Measurements from ENCODE around the gene AGAP1.

The AGAP1 gene

DNA sequence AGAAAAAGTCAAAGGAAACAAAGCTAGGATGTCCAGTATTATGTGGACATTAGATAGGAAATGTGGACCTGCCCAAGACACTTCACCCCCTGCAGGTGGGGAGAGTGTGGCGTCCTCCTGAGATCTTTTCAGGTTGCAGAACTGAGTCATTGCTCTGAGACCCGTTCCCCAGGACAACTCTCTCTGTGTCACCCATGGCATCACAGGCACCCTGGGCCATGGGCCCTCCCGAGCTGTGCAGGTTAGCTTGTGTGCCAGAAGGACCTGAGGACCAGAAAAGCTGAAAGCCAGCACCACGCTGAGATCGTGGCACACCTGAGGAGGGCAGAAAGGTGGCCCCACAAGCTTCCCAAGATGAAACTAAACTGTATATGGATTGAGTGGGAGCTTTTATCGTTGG lies 229.5 kb downstream of the AGAP1 start:
- no peak for DNase-seq

DNA sequence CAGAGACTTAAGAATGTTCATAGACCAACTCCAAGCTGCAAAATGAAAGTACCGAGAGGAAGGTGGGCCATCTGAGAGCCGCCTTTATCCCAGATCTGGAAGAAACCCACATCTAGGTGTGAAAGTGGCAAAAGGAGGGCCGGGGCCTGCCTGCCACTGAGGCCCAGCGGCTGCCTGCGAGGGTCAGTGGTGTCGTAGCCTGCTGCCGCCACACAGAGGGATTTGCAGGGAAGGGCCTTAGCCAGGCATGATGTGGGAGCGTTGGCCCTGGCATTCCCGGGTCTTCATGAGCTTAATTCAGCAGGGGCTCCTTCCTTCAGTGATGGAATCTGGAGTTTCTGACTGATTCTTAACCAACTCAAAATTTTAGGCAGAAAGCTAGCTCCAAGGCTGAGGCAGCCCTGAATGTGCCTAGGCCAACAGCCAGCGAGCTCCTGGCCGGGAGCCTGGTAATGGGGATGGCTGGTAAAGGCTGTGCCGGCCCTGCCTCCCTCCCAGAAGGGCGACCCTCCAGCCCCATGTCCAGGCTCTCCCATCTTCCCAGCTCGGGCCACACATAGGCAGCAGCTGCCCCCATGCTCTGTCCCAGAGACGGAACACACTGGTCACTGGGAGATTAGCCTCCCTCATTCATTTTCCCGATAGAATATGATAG lies 230.1 kb downstream of the AGAP1 start:
- no peak for DNase-seq

DNA sequence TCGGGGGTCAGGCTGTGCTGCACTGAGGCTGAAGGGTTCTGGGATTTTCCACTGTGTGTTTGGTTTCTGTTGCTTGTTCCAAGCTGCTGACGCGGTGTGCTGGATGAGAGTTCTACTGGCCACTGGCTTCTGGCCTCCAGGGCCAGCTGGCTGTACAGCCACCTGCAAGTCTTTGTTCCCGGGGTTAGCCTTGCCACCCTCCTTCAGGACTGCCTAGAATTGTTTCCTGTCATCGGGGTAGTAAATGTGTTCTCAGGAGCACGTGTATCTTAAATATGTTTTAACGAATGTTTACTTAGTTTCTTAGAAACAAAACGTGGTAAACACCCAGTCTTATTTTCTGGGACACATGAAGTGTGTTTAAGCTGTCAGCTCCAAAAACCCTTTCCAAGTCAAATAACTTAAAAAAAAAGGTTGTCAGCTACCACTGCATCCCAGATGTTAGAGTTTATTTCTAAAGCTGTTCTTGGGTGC lies 231.2 kb downstream of the AGAP1 start:
- no peak for DNase-seq

DNA sequence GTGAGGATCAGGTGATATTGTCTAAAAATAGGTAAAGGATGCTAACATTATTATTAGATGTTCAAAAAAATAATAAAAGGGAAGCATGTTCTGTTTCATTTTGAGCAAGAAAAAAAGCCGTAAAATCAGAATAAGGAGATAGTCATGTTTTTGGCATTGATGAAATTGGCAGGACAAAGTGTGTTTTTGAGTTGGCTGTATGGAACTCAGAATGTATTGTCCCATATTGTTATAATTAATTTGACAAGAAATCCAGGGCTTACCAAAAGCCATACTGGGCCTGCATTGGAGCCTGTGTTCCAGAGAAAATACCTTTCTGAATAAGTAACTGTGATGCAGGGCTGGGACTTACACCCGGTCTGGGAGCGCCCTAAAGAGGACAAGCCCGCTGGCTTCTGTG lies 232.0 kb downstream of the AGAP1 start:
- DNase-seq: no peak

DNA sequence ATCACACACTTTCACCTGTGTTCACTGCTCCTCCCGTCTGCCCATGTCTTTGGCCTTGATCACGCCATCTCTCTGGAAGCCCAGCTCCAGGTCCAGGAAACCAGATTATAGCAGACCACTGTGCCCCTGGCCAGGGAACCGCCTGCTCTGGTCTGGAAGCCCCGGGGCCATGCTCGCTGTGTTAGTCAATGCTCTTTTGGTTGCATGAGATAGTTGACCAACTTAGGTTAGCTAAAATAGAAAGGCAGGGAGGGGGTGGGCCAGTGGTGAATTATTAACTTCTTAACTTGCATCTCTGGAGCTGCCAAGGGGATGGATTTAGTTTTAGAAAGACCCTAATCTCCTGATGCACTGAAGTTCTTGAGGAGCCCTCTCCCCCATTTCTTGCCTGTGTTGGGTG lies 232.7 kb downstream of the AGAP1 start:
- no peak for DNase-seq

DNA sequence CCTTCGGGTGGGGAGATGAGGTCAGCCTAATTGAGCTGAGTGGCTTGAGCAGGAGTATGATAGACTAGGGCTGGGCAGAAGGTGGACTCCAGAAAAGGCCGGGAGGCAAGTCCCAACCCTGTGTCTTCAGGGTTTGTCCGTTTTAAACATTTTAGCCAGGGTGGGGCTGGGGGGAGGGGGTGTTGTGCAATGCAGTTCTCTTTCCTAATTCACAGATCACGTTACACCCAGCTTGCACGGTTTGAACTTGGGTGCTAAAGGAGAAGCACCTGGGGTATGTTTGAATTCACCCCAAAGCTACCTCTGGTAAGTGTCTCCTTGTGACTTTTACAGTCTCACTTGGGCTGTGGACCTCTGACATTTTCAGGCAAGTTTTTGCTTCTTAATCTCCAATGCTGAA lies 233.3 kb downstream of the AGAP1 start:
- no peak for DNase-seq

DNA sequence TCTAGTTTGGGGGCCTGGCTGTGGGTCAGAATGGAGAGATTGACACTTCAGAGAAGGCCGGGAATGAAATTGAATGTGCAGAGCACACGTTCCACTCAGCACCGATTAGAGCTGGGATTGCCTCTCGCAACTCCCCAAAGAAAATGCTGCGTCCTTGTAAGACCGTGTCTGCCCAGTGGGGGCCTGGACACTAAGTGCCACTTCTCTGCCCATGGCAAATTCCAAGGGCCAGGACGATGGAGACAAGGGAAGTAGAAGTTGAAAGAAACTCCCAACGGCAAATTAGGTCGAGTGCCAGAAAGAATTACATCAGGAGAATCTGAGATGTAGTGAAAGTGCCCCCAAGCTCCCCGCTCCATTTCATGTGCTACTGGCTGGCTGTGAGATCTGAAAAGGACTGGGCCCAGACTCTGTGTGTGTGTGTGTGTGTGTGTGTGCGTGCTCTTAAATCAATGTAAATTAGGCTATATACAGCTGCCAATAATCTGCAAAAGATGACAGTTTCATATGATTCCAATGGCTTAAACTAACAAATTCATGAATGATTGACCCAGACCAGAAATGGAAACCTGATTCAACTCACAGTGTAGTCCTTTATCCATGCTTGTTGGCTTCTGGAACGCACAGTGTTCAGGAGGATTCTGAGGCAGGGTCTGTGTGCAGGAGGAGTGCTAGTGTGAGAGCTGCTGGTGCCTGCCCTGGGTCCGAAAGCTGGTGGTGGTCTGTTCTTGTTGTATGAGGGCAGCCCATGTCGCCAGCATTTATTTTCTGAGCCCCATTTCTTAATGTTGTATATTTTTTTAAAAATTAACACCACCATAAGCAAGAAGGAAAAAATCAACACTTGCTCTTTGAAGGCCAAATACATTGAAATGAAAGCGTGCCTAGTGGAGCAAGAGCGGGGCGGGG lies 234.3 kb downstream of the AGAP1 start:
- DNase-seq: no peak

DNA sequence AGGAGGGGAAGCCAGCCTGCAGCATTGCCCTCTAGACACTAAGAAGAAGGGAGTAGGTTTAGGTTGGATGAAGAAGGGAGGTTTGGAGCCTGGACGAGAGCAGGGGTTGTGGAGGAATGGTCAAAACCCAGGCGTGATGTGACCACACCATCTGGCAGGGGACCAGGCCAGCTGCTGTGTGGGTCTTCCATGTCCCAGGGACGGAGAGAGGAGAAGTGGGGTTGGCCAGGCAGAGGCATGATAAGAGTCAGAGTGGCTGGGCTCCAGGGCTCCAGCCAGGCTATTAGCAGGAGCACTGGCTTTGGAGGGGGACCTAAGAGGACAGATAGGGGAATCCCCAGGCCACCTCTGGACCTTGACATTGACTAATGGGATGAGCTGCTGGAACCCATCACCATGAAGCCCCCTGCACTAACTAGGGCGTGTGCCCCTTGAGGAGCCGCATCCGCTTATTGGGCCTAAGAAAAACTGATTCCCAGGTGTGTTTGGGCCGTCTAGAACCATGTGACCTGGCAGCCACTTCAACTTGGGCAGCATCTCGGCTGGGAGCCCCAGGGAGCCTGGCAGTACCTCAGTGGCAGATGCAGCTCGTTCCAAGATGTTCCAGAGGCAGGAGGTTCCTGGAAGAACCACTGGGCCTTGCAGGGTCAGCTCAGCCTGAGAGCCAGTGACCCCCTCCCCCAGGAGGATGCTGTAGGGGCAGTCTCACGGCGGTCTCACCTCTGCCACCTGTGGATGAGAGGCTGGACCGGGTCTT lies 235.1 kb downstream of the AGAP1 start:
- DNase-seq: no peak

DNA sequence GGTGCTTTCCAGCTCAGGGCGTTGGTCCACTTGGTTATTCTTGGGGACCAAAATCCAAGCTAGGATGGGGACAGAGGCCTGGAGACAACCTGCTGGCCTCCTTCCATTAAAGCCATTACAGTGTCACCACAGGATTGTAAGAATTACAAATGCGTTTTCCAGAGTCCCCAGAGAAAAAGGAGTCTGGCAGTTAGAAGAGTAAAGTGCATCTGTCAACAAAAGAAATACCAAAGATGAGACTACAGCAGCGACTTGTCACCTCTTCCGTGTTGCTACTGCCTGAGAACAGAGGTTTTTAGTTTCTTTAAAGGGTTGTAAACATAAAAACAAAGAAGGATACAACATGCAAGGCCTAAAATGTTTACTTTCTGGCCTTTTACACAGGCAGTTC lies 235.7 kb downstream of the AGAP1 start:
- no peak for DNase-seq

DNA sequence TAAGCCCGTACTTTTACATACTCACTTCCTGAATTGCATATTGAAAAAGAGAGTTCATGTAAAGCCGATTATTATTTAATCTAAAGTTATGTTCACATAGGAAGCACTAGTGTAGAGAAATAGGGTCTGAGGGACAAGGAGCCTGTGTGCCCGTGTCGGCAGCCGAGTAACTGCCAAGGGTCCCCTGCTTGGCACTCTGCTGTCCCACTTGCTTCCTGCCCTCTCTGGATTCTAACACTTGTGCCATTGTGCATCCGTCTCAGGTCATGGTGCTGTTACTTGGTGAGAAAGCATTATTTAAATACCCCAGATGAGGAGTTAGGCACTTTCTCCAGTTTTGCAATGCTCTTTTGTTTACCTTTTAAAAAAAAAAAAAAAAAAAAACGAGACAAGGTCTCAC lies 236.3 kb downstream of the AGAP1 start:
- DNase-seq: no peak

DNA sequence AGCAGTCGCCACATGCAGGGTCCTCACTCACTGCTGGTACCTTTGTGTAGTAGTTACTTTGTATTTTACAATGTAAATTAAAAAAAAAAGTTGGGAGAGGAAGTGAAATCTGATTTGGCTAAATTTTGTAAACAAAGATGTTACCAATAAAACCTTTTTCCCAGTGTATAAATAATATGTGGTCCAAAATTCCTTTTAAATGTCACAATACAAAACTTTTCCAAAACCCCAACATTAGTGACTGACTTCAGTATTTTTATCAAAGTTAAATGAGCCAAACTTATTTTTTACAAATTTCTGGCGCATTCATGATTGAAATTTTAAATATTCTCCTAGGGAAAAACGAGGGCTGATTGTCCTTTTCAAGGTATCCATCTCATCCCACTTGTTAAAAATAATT lies 239.9 kb downstream of the AGAP1 start:
- DNase-seq: no peak

DNA sequence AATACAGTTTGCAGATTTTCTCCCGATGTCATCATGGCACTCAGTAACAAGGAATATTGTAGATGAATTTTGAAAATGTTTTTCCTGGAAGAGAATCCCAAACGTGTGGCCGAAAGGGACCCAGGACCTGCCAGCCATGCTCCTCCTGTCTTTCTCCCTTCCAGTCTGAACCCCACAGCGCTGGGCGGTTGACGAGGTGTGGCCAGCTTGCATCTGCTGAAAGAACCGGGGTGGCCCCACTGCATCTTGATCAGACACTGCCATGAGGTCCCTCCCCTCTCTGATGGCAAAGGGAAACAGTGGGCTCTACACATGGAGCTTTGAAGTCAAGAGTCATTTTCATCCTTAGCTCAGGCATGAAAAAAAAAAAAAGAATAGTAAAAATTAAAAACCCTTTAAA lies 240.3 kb downstream of the AGAP1 start:
- no peak for DNase-seq

DNA sequence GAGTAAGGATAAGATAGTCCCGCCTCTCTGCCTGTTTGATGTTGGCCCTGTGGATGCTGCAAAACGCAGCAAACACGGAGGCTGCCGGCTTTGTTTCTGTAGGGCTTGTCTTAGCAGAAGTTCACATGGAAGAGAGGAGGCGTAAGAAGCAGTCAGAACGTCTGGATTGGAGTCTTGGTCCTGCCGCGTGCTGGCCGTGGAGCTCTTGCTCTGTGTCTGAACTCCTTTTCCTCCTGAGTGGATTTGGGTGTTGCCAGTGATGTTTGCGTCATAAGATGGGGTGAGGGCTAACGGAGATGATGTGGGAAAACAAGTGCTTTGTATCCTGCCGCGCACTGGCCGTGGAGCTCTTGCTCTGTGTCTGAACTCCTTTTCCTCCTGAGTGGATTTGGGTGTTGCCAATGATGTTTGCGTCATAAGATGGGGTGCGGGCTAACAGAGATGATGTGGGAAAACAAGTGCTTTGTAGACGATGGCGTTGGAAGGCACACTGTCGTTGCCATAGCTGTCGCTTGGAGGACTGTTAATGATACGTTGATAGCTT lies 240.9 kb downstream of the AGAP1 start:
- DNase-seq: no peak

DNA sequence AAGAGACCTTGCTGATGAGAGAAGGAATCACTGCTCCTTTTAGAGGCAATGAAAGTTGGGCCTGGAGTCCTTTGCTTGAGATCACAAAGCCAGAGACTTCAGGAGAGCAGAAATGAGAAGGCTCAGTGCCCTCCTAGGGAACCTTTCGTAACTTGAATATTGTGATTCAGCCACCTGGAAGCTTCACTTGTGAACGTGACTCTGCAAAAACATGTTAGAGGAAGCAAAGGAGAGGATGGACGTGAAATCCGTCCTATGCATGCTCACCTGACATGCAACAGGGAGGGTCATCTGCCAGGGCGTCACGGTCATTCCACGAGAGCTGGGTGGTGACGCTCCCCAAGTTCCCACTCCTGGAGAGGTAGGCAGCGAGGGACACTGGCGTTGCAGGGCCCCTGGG lies 243.6 kb downstream of the AGAP1 start:
- DNase-seq: no peak

DNA sequence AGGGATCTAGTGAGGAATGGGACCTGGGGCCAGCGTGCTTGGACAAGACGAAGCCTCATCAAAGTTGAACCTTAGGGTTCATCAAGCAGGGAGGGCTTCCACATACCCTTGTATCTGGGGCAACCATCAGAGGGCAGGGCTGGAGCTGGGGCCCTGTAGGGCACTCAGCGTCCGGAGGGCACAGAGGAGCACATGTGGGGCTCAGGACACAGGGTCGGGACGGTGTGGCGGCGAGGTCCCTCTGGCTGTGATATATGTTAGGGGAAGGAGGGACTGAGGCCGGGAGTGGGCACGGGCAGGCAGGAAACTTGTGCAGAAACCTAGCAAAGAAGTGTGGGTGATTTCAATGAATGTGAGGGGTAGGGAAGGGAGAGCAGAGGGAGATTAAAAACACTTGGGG lies 244.0 kb downstream of the AGAP1 start:
- no peak for DNase-seq

DNA sequence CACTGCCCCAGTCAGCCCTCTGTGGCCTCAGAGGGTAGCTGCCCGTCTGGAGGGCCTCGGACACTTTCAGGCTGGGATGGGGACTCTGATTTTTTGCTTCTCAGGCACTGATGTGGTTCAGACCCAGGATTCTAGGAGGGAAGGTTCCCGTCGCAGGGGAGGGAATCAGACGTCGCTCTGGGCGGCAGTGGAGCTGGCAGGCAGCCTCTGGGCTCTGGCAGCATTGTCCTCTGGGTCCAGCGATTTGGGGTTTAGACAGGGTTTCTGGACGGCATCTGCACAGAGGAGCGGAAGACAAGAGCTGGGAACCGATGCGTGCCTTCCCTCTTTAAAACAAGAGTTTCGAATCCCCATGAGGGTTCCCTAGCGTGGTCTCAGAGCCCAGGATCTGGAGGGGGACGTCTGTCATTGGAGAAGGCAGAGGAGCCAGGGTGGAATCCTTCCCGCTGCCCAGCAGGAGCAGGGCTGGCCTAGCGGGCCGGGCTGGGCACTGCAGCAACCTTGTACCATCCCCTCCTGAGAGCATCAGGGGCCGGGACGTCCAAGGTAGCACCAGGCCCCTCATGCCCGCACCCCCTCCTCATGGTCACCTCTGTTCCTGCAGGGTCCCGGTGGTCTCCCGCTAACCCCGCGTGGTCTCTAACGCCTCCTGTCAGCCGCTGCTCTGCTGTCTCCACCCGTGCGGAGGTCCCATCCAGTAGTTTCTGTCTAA lies 246.0 kb downstream of the AGAP1 start:
- no peak for DNase-seq

DNA sequence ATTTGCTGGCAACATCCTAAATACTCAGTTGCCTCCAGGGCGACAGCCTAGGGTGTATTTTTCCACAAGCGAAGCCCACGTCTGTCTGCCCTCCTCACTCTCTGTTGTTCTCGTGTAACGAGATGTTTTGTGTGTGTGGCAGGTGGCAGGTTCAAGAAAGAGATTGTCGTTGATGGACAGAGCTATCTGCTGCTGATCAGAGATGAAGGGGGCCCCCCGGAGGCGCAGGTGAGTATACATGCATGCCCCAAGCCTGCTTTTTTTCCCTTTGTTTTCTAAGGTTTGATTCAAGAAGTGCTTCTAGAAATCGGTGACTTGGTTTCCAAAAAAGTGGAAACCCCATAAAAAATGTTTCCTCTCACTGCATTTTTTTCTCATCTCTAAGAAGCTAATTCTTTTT lies 247.0 kb downstream of the AGAP1 start:
- DNase-seq: peak; percentile 44

DNA sequence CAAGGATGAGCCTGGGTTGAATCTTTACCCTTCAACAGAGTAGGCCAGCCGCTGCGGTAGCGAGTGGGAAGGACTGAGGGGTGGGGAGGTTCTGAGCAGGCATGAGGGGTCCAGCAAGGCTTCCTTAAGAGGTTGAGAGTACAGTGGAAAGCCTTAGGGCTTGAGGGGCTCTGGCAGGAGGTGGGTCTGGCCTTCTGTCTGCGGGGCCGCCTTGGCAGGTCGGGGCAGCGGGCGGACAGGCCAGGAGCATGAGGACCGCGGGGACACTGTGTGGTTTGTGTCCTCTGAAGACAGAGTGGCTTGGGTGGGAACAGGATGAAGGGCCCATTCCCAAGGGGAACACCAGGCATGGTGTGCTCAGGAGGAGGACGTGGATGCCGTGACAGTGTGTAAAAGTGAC lies 250.3 kb downstream of the AGAP1 start:
- no peak for DNase-seq

DNA sequence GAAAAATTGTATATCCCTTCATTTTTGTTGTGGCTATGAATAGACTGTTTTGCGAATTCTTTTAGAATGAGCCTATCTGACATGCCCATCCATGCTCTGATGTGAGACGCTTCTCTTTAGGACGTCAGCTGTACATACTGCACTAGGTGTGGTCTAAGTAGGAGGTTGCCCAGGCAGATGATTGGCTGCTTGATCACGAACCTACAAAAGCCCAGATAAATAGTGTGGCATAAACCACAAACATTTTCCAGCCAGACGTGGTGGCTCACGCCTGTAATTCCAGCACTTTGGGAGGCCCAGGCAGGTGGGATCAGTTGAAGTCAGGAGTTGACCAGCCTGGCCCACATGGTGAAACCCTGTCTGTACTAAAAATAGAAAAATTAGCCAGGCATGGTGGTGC lies 251.8 kb downstream of the AGAP1 start:
- DNase-seq: no peak

DNA sequence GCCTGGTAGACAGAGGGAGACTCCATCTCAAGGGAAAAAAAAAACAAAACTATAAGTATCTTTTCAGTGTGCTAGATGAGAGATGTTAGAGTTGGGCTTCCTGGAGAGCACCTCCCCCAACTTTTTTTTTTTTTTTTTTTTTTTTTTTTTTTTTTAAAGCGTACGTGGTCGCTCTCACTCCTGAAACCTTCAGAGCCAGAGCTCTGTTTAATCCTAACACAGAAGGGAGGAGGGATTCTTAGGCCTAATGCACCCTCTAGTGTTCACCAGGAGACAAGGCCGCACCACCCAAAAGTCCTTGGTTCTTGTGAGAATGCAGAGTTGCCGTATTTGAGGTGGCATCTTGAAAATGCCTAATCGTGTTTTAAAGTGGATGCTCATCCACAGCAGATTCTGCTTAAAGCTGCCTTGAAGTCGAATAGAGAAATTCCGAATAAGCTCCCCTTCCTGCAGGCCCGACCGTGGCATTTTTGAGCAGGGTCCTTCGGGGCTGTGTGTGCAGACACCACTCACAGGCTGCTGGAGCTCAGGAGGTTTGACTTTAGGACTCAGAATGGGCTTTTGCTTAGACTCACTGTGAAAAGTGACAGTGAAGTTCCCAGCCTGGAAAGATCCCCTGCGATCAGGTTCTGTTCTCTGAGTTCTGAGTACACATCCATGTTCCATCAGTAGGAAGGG lies 252.6 kb downstream of the AGAP1 start:
- DNase-seq: peak; percentile 84

DNA sequence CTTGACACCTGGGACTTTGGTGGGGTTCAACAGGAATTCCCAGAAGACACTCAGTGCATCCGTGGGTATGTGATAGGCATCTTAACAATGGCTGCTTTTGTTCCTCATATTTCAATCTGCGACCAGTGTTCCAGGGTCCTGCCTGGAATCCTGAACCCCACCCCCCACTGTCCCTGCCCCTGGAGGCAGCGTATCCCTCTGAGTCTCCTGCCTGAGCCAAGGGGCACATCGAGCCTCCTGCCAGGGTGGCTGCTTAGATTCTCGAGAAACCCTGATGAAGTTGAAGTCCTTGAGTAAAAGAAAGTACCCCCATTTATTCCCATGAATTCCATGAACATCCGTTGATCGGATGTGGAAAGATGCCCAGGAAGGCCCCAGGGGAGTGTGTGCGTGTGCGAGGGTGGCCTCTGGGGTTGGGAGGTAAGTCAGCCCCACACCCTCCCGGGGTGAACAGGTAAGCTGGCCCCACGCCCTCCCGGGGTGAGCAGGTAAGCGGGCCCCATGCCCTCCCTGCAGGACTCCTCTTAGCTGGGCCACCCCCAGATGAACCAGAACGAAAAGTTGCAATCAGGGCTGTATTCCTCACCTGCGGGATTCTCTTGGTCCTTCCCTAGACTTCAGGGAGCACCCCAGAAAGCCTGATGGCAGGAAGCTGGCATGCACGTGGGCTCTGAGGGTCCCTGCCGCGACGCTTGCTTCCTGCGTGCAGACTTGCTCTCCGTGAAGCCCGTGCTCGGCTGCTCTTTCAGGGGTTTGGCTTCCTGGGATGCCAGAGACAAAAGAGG lies 253.3 kb downstream of the AGAP1 start:
- no peak for DNase-seq

DNA sequence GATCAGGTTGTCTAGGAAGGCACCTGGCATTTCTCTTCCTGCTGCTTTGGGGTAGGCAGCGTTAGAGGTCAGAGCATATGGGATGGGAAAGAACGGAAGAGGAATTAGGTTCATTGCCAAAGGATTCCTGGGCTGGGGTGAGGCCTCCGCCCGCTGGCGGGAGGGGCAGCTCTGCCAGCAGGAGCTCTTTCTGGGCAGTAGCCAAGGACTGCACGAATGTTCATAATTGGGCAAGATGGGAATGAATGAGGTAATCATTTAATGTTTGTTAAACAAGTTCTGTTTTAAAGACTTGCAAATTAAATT lies 253.9 kb downstream of the AGAP1 start:
- peak; percentile 29 for DNase-seq
